ENCODE data around the gene KRTAP5-2.
"Not testable (repeated sequence)": the region's sequence is repeated elsewhere in the genome, so short reads cannot be mapped to it uniquely, and the experiment has no call there.

Gene KRTAP5-2

GRCh38 chr11:1604181-1604580, 6.1 kb upstream of the KRTAP5-2 start:
- H3K36me3 ChIP-seq (ENCODE audit: control insufficient read depth, insufficient read depth, low read length): no peaks in the 10 kb centered on the region
- no peaks in the 10 kb centered on the region for H3K9me3 ChIP-seq (ENCODE audit: control insufficient read depth, low read length)
- no peak overlapping the region for H3K4me3 ChIP-seq (ENCODE audit: extremely low read depth, insufficient read depth, low read length, poor library complexity, severe bottlenecking)
- WGBS, 2 experiments (ENCODE audit: insufficient coverage in 2 of 2): 90 to 93% methylated on average over 10 to 11 of the region's 11 CpGs
- no peaks in the 10 kb centered on the region for H3K4me1 ChIP-seq (ENCODE audit: control insufficient read depth, insufficient read depth, low read length, poor library complexity, severe bottlenecking)
- no peak overlapping the region for H3K27ac ChIP-seq (ENCODE audit: low read depth, low read length, severe bottlenecking)

GRCh38 chr11:1603629-1604028, 5.5 kb upstream of the KRTAP5-2 start:
- no peak overlapping the region for H3K27ac ChIP-seq (ENCODE audit: low read depth, low read length, severe bottlenecking)
- H3K9me3 ChIP-seq (ENCODE audit: control insufficient read depth, low read length): no peaks in the 10 kb centered on the region
- H3K4me1 ChIP-seq (ENCODE audit: control insufficient read depth, insufficient read depth, low read length, poor library complexity, severe bottlenecking): no peaks in the 10 kb centered on the region
- no peak overlapping the region for H3K4me3 ChIP-seq (ENCODE audit: extremely low read depth, insufficient read depth, low read length, poor library complexity, severe bottlenecking)
- 100% methylated on average over 1 of the region's 1 CpG for WGBS, 2 experiments (ENCODE audit: insufficient coverage in 2 of 2)
- H3K36me3 ChIP-seq (ENCODE audit: control insufficient read depth, insufficient read depth, low read length): no peaks in the 10 kb centered on the region

- not testable (repeated sequence) for H3K27ac ChIP-seq (ENCODE audit: low read depth, low read length, severe bottlenecking); H3K36me3 ChIP-seq (ENCODE audit: control insufficient read depth, insufficient read depth, low read length); H3K4me3 ChIP-seq (ENCODE audit: extremely low read depth, insufficient read depth, low read length, poor library complexity, severe bottlenecking); H3K4me1 ChIP-seq (ENCODE audit: control insufficient read depth, insufficient read depth, low read length, poor library complexity, severe bottlenecking); H3K9me3 ChIP-seq (ENCODE audit: control insufficient read depth, low read length)
- WGBS, 2 experiments (ENCODE audit: insufficient coverage in 2 of 2): 79 to 86% methylated on average over 1 to 2 of the region's 3 CpGs
Observed at GRCh38 chr11:1601663-1602062, 3.6 kb upstream of the KRTAP5-2 start.

- WGBS, 2 experiments (ENCODE audit: insufficient coverage in 2 of 2): 71 to 86% methylated on average over 3 to 4 of the region's 5 CpGs
Observed at GRCh38 chr11:1600626-1601025, 2.5 kb upstream of the KRTAP5-2 start.

GRCh38 chr11:1598816-1599215, 722 bp upstream of the KRTAP5-2 start:
- WGBS, 2 experiments (ENCODE audit: insufficient coverage in 2 of 2): 77 to 81% methylated on average over 2 to 3 of the region's 6 CpGs
- no peak overlapping the region for H3K27ac ChIP-seq (ENCODE audit: low read depth, low read length, severe bottlenecking)
- H3K36me3 ChIP-seq (ENCODE audit: control insufficient read depth, insufficient read depth, low read length): no peaks in the 10 kb centered on the region
- no peaks in the 10 kb centered on the region for H3K9me3 ChIP-seq (ENCODE audit: control insufficient read depth, low read length)
- H3K4me1 ChIP-seq (ENCODE audit: control insufficient read depth, insufficient read depth, low read length, poor library complexity, severe bottlenecking): no peaks in the 10 kb centered on the region
- no peak overlapping the region for H3K4me3 ChIP-seq (ENCODE audit: extremely low read depth, insufficient read depth, low read length, poor library complexity, severe bottlenecking)

More at GRCh38 chr11:1600626-1601025, 2.5 kb upstream of the KRTAP5-2 start:
- Histone ChIP-seq H3K4me1 (ENCODE audit: control insufficient read depth, insufficient read depth, low read length, poor library complexity, severe bottlenecking) (no peaks in the 10 kb centered on the region), H3K27ac (ENCODE audit: low read depth, low read length, severe bottlenecking) (no peak overlapping the region), H3K9me3 (ENCODE audit: control insufficient read depth, low read length) (no peaks in the 10 kb centered on the region), H3K4me3 (ENCODE audit: extremely low read depth, insufficient read depth, low read length, poor library complexity, severe bottlenecking) (no peak overlapping the region), H3K36me3 (ENCODE audit: control insufficient read depth, insufficient read depth, low read length) (no peaks in the 10 kb centered on the region)

GRCh38 chr11:1598406-1598805, 312 bp upstream of the KRTAP5-2 start:
- H3K27ac ChIP-seq (ENCODE audit: low read depth, low read length, severe bottlenecking); H3K4me3 ChIP-seq (ENCODE audit: extremely low read depth, insufficient read depth, low read length, poor library complexity, severe bottlenecking); H3K9me3 ChIP-seq (ENCODE audit: control insufficient read depth, low read length); H3K36me3 ChIP-seq (ENCODE audit: control insufficient read depth, insufficient read depth, low read length); H3K4me1 ChIP-seq (ENCODE audit: control insufficient read depth, insufficient read depth, low read length, poor library complexity, severe bottlenecking): not testable (repeated sequence)
- WGBS, 2 experiments (ENCODE audit: insufficient coverage in 2 of 2): no CpG with 5 or more reads among the region's 3 CpGs

- Histone ChIP-seq H3K36me3 (ENCODE audit: control insufficient read depth, insufficient read depth, low read length) (no peaks in the 10 kb centered on the region), H3K4me1 (ENCODE audit: control insufficient read depth, insufficient read depth, low read length, poor library complexity, severe bottlenecking) (no peaks in the 10 kb centered on the region), H3K9me3 (ENCODE audit: control insufficient read depth, low read length) (no peaks in the 10 kb centered on the region), H3K4me3 (ENCODE audit: extremely low read depth, insufficient read depth, low read length, poor library complexity, severe bottlenecking) (no peak overlapping the region), H3K27ac (ENCODE audit: low read depth, low read length, severe bottlenecking) (no peak overlapping the region)
- WGBS, 2 experiments (ENCODE audit: insufficient coverage in 2 of 2): 84 to 90% methylated on average over 10 of the region's 10 CpGs
Observed at GRCh38 chr11:1597331-1597993, 632 bp downstream of the KRTAP5-2 start.

GRCh38 chr11:1596576-1597121, 1.4 kb downstream of the KRTAP5-2 start:
- not testable (repeated sequence) for H3K9me3 ChIP-seq (ENCODE audit: control insufficient read depth, low read length); H3K4me1 ChIP-seq (ENCODE audit: control insufficient read depth, insufficient read depth, low read length, poor library complexity, severe bottlenecking); H3K27ac ChIP-seq (ENCODE audit: low read depth, low read length, severe bottlenecking); H3K36me3 ChIP-seq (ENCODE audit: control insufficient read depth, insufficient read depth, low read length); H3K4me3 ChIP-seq (ENCODE audit: extremely low read depth, insufficient read depth, low read length, poor library complexity, severe bottlenecking)
- WGBS, 2 experiments (ENCODE audit: insufficient coverage in 2 of 2): 50 to 74% methylated on average over 6 to 15 of the region's 19 CpGs

GRCh38 chr11:1595994-1596575, 2.0 kb downstream of the KRTAP5-2 start:
- WGBS, 2 experiments (ENCODE audit: insufficient coverage in 2 of 2): 75 to 83% methylated on average over 6 to 11 of the region's 11 CpGs
- H3K36me3 ChIP-seq (ENCODE audit: control insufficient read depth, insufficient read depth, low read length); H3K27ac ChIP-seq (ENCODE audit: low read depth, low read length, severe bottlenecking); H3K4me1 ChIP-seq (ENCODE audit: control insufficient read depth, insufficient read depth, low read length, poor library complexity, severe bottlenecking); H3K4me3 ChIP-seq (ENCODE audit: extremely low read depth, insufficient read depth, low read length, poor library complexity, severe bottlenecking); H3K9me3 ChIP-seq (ENCODE audit: control insufficient read depth, low read length): not testable (repeated sequence)

GRCh38 chr11:1592628-1593027, 5.5 kb downstream of the KRTAP5-2 start:
- Histone ChIP-seq H3K4me1 (ENCODE audit: control insufficient read depth, insufficient read depth, low read length, poor library complexity, severe bottlenecking) (no peaks in the 10 kb centered on the region), H3K27ac (ENCODE audit: low read depth, low read length, severe bottlenecking) (no peak overlapping the region), H3K9me3 (ENCODE audit: control insufficient read depth, low read length) (no peaks in the 10 kb centered on the region), H3K4me3 (ENCODE audit: extremely low read depth, insufficient read depth, low read length, poor library complexity, severe bottlenecking) (no peak overlapping the region), H3K36me3 (ENCODE audit: control insufficient read depth, insufficient read depth, low read length) (no peaks in the 10 kb centered on the region)
- 85 to 98% methylated on average over 7 to 8 of the region's 9 CpGs for WGBS, 2 experiments (ENCODE audit: insufficient coverage in 2 of 2)

- WGBS, 2 experiments (ENCODE audit: insufficient coverage in 2 of 2): 84 to 96% methylated on average over 6 of the region's 6 CpGs
- Histone ChIP-seq H3K9me3 (ENCODE audit: control insufficient read depth, low read length) (no peaks in the 10 kb centered on the region), H3K36me3 (ENCODE audit: control insufficient read depth, insufficient read depth, low read length) (no peaks in the 10 kb centered on the region), H3K27ac (ENCODE audit: low read depth, low read length, severe bottlenecking) (no peak overlapping the region), H3K4me3 (ENCODE audit: extremely low read depth, insufficient read depth, low read length, poor library complexity, severe bottlenecking) (no peak overlapping the region), H3K4me1 (ENCODE audit: control insufficient read depth, insufficient read depth, low read length, poor library complexity, severe bottlenecking) (no peaks in the 10 kb centered on the region)
Observed at GRCh38 chr11:1589996-1590395, 8.1 kb downstream of the KRTAP5-2 start.

Measured in mesodermal cell (in vitro differentiated cells).